Stimulated activated CD8-positive, alpha-beta memory T cell treated with anti-CD3 and anti-CD28 coated beads, Interleukin-2, amount 100 ng/mL, for 48 hours (primary cell): ENCODE results near the gene ZNF346.

Source experiments
- DNase-seq, 2 donors: peaks; one replicate each; pipeline ENCODE4 v3.0.0-alpha.2; 2020; ENCODE audit warnings: low read depth in 2 of 2

ZNF346 gene

GRCh38 chr5:177066224-177066623 lies 43.7 kb downstream of the ZNF346 start:
- no peak for DNase-seq

DNA sequence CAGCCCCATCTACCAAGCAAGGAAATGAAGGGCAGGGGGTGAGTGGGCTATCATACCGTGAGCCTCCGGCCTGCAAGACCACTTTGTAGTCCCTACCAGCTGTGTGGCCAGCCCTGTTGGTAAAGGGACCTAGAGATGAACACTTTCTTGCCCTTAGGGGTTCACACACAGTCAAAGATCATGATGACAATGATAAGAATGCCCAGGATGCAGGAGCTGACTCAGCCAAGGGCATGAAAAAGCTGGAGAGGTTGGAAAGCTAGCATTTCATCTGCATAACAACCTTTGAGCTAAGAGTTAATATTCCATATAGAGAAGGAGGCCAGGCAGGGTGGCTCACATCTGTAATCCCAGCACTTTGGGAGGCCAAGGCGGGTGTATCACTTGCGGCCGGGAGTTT lies 45.0 kb downstream of the ZNF346 start:
- DNase-seq, result no peak

DNA sequence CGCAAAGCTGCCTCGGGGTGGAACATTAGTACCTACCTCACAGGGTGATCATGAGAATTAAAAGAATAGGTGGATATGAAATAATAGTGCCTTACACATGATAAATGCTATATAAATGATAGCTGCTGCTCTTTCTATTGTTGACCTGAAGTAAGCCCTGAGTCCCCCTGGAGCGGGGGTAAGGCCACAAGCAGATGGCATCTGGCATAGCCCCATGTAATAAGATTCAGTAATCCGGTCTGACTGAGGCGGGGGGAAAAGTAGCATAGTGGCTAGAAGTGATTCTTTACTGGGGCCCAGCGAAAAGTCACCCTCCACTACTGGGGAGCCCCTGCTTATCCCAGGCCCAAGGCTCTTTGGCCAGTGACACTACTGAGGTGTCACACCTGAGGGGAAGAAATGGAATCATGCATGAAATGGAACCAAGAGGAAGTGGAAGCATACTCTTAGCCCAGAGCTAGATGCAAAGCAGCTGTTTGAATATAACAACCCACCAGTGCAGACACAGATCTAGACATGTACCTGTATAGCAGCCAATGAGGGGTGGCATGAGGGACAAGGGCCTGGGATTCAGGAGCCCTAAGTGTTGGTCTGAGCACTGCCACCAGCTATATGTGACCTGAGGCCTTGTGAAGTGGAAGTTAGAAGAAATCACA lies 48.2 kb downstream of the ZNF346 start:
- DNase-seq, result no peak

GRCh38 chr5:177071666-177072385 lies 49.3 kb downstream of the ZNF346 start:
- DNase-seq, result peak; percentile 14 to 37

DNA sequence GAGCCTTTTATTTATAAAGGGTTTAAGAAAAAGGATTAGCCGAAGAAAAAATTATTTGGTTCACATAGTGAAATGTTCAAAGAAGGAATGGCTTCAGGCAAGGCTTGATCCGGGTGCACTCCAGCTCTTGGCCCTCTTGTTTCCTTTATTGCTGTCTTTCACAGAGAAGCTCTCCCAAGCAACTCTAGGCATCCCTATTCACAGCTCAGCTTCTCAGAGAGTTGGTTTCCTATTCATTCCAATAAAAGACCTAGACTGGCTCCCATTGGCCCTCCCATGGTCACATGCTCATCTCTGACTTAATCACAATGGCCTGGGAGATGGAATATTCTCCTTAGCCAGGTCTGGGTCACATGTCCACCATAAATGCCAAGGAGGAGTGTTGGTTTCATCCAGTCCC lies 54.8 kb downstream of the ZNF346 start:
- DNase-seq, result no peak

DNA sequence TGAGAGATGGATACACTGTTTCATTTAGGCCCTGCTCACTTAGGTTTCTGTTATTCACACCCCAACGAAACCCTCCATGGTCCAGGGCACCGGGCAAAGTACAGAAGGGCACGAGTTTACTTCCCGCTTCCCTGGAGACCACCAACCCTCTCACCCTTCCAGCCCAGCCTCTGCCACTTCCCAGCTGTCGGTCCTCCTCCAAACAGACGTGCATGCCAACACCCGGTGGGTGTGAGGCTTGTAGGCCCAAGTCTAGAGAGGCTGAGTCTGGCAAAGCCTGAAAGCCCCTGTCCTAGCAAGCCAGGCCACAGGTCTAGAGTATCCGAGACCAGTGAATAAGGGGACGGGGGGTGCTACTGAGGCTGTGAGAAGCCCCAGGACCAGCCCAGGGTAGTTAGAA lies 57.1 kb downstream of the ZNF346 start:
- no peak for DNase-seq

GRCh38 chr5:177080265-177080664 lies 57.8 kb downstream of the ZNF346 start:
- DNase-seq, result no peak

DNA sequence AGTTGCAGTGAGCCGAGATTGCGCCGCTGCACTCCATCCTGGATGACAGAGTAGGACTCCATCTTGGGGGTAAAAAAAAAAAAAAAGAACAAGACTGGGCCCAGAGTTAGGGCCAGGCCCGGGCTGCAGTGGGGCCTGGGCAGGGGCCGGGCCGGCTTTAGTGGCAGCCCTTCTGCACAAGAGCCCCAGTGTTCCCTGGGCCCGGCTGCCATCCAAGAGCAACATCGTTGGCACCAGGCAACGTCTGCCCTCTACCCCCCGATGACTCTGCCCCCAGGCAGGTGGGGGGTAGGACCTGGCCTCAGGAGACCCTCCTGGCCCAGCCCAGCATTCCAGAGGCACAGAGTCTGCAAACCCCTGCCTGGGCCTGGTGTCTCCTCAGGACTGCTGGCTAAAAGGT lies 59.4 kb downstream of the ZNF346 start:
- no peak for DNase-seq

GRCh38 chr5:177083357-177083756 lies 60.9 kb downstream of the ZNF346 start:
- no peak for DNase-seq

- DNase-seq, result no peak
Measured at GRCh38 chr5:177084175-177084574, 61.7 kb downstream of the ZNF346 start.

GRCh38 chr5:177085985-177086653 lies 63.6 kb downstream of the ZNF346 start:
- no peak for DNase-seq

- peak; percentile 52 to 55 for DNase-seq
Measured at GRCh38 chr5:177086654-177087397, 64.3 kb downstream of the ZNF346 start, which contains the start of gene FGFR4. TSS of gene FGFR4 (plus strand) at chr5:177086915. CDS start at chr5:177089603, 2,688 bp downstream.

- no peak for DNase-seq
Measured at GRCh38 chr5:177087398-177088005, 65.0 kb downstream of the ZNF346 start.

- DNase-seq, result no peak
Measured at GRCh38 chr5:177089127-177089526, 66.6 kb downstream of the ZNF346 start.

- no peak for DNase-seq
Measured at GRCh38 chr5:177089825-177090641, 67.5 kb downstream of the ZNF346 start.

DNA sequence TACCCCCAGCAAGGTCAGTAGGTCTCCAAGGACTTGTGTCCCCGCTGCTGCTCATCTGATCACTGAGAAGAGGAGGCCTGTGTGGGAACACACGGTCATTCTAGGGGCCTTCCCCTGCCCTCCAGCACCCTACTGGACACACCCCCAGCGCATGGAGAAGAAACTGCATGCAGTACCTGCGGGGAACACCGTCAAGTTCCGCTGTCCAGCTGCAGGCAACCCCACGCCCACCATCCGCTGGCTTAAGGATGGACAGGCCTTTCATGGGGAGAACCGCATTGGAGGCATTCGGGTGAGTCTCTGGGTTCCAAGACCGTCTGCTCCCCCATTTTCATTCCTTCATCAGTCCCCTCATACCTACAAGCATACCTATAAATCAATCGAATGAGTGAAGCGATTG lies 68.3 kb downstream of the ZNF346 start:
- DNase-seq, result no peak

GRCh38 chr5:177091232-177091631 lies 68.7 kb downstream of the ZNF346 start:
- DNase-seq, result no peak

GRCh38 chr5:177092178-177093081 lies 69.9 kb downstream of the ZNF346 start:
- no peak for DNase-seq

DNA sequence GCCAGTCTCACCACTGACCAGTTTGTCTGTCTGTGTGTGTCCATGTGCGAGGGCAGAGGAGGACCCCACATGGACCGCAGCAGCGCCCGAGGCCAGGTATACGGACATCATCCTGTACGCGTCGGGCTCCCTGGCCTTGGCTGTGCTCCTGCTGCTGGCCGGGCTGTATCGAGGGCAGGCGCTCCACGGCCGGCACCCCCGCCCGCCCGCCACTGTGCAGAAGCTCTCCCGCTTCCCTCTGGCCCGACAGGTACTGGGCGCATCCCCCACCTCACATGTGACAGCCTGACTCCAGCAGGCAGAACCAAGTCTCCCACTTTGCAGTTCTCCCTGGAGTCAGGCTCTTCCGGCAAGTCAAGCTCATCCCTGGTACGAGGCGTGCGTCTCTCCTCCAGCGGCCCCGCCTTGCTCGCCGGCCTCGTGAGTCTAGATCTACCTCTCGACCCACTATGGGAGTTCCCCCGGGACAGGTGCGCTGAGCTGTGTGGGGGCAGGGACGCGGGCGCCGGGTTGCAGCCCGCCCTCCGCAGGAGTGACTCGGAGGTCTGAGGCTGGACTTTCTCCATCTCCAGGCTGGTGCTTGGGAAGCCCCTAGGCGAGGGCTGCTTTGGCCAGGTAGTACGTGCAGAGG lies 70.7 kb downstream of the ZNF346 start:
- DNase-seq, result no peak
